ENCODE results near the gene FBXO8. TPM values are rescaled to one million over a fixed set of nuclear protein-coding genes. Genes with fewer than 3 reads are reported as not detected.

The FBXO8 gene
- total RNA-seq, 2 experiments from 2014 or later = 12.6 to 12.7 TPM

GRCh38 chr4:174210354-174210753, 73.1 kb downstream of the FBXO8 start:
- H3K9me3 ChIP-seq (ENCODE audit: low read length) = no peaks in the 10 kb centered on the region
- no peaks in the 10 kb centered on the region for H3K79me2 ChIP-seq (ENCODE audit: insufficient read depth, low read depth, low read length)
- no TSS peak for BruUV-seq (replicated peaks)
- H3K27ac ChIP-seq (ENCODE audit: low read depth, low read length, poor library complexity, severe bottlenecking) = no peak overlapping the region
- H3K9me2 ChIP-seq (ENCODE audit: insufficient read depth, low read length) = no peaks in the 10 kb centered on the region
- no peak for TF ChIP-seq EZH2phosphoT487 (IDR thresholded peaks at IDR 0.05; ENCODE audit: borderline replicate concordance, low read depth, low read length)
- no peak for TF ChIP-seq CTCF (conservative IDR thresholded peaks at IDR 0.05; ENCODE audit: low read length)
- H3K4me3 ChIP-seq (ENCODE audit: low read depth, low read length, poor library complexity, severe bottlenecking) = no peak overlapping the region
- no peaks in the 10 kb centered on the region for H4K20me1 ChIP-seq (ENCODE audit: insufficient read depth, low read length)
- ChIA-PET POLR2A (no interaction called here), CTCF (ENCODE audit: unreplicated experiment) (no interaction called here)
- intact Hi-C loops (cut with micrococcal nuclease; ENCODE audit: unreplicated experiment) = no loop called here
- DNase-seq (ENCODE audit: low spot score) = no peak
- H3K4me1 ChIP-seq (ENCODE audit: insufficient read depth, low read length, poor library complexity, severe bottlenecking) = no peaks in the 10 kb centered on the region
- H3K36me3 ChIP-seq (ENCODE audit: insufficient read depth, low read length) = no peaks in the 10 kb centered on the region
- no peak overlapping the region for H2AFZ ChIP-seq (ENCODE audit: low read length)
- H3K4me2 ChIP-seq (ENCODE audit: low read length) = no peak overlapping the region

GRCh38 chr4:174209341-174209740, 74.1 kb downstream of the FBXO8 start:
- BruUV-seq (replicated peaks) = no TSS peak
- intact Hi-C loops (cut with micrococcal nuclease; ENCODE audit: unreplicated experiment) = no loop called here
- CTCF ChIA-PET (ENCODE audit: unreplicated experiment) = no interaction called here

GRCh38 chr4:174207367-174207766, 76.1 kb downstream of the FBXO8 start:
- H3K4me3 ChIP-seq (ENCODE audit: low read depth, low read length, poor library complexity, severe bottlenecking) = no peak overlapping the region
- ChIA-PET POLR2A (no interaction called here), CTCF (ENCODE audit: unreplicated experiment) (no interaction called here)
- no peaks in the 10 kb centered on the region for H3K9me2 ChIP-seq (ENCODE audit: insufficient read depth, low read length)
- no peaks in the 10 kb centered on the region for H3K4me1 ChIP-seq (ENCODE audit: insufficient read depth, low read length, poor library complexity, severe bottlenecking)
- BruUV-seq (replicated peaks) = no TSS peak
- no peaks in the 10 kb centered on the region for H3K9me3 ChIP-seq (ENCODE audit: low read length)
- no peaks in the 10 kb centered on the region for H3K36me3 ChIP-seq (ENCODE audit: insufficient read depth, low read length)
- no peak overlapping the region for H3K27ac ChIP-seq (ENCODE audit: low read depth, low read length, poor library complexity, severe bottlenecking)
- no peaks in the 10 kb centered on the region for H4K20me1 ChIP-seq (ENCODE audit: insufficient read depth, low read length)
- no peaks in the 10 kb centered on the region for H3K79me2 ChIP-seq (ENCODE audit: insufficient read depth, low read depth, low read length)
- TF ChIP-seq CTCF (conservative IDR thresholded peaks at IDR 0.05; ENCODE audit: low read length) (no peak), EZH2phosphoT487 (IDR thresholded peaks at IDR 0.05; ENCODE audit: borderline replicate concordance, low read depth, low read length) (no peak)
- H2AFZ ChIP-seq (ENCODE audit: low read length) = no peak overlapping the region
- H3K4me2 ChIP-seq (ENCODE audit: low read length) = no peak overlapping the region
- intact Hi-C loops (cut with micrococcal nuclease; ENCODE audit: unreplicated experiment) = no loop called here
- DNase-seq (ENCODE audit: low spot score) = no peak

More at GRCh38 chr4:174209341-174209740, 74.1 kb downstream of the FBXO8 start:
- TF ChIP-seq CTCF (conservative IDR thresholded peaks at IDR 0.05; ENCODE audit: low read length) (no peak), EZH2phosphoT487 (IDR thresholded peaks at IDR 0.05; ENCODE audit: borderline replicate concordance, low read depth, low read length) (no peak)
- Histone ChIP-seq H3K27ac (ENCODE audit: low read depth, low read length, poor library complexity, severe bottlenecking) (no peak overlapping the region), H3K36me3 (ENCODE audit: insufficient read depth, low read length) (no peaks in the 10 kb centered on the region), H2AFZ (ENCODE audit: low read length) (no peak overlapping the region), H3K9me2 (ENCODE audit: insufficient read depth, low read length) (no peaks in the 10 kb centered on the region), H3K9me3 (ENCODE audit: low read length) (no peaks in the 10 kb centered on the region), H3K4me3 (ENCODE audit: low read depth, low read length, poor library complexity, severe bottlenecking) (no peak overlapping the region), H3K4me1 (ENCODE audit: insufficient read depth, low read length, poor library complexity, severe bottlenecking) (no peaks in the 10 kb centered on the region), H3K79me2 (ENCODE audit: insufficient read depth, low read depth, low read length) (no peaks in the 10 kb centered on the region), H3K4me2 (ENCODE audit: low read length) (no peak overlapping the region), H4K20me1 (ENCODE audit: insufficient read depth, low read length) (no peaks in the 10 kb centered on the region)
- POLR2A ChIA-PET = interaction anchor here (0.5 kb wide), 1 partner anchor 398 kb away, joined by 3 read pairs; no protein-coding TSS in a partner anchor
- DNase-seq (ENCODE audit: low spot score) = no peak

All from OCI-LY7 (cell line).